LNCaP clone FGC (cell line): ENCODE measurements around the gene SPEN.

Experiments
- DNase-seq: peaks from one replicate; pipeline ENCODE4 v3.0.0-alpha.2; 2011; ENCODE audit warnings: low read depth
- H3K4me3 ChIP-seq: 2 replicates; pipeline ENCODE4 v1.5.1; 2011; ENCODE audit warnings: mild to moderate bottlenecking, low read depth, low read length, control low read depth
- CTCF ChIP-seq: IDR thresholded peaks from 2 replicates; pipeline ENCODE4 v1.5.1; 2012; ENCODE audit warnings: mild to moderate bottlenecking; ENCODE audit not compliant: control insufficient read depth, insufficient read depth; ENCODE audit errors: extremely low read depth

Gene SPEN

GRCh38 chr1:15847893-15848142, 311 bp downstream of the SPEN start:
- no peak for DNase-seq
- no peak for TF ChIP-seq CTCF
- H3K4me3 ChIP-seq, result peak overlapping the region; percentile 78

- H3K4me3 ChIP-seq, result peak overlapping the region; percentile 78
- DNase-seq, result no peak
- TF ChIP-seq CTCF, result no peak
Observed at GRCh38 chr1:15848143-15848928, 829 bp downstream of the SPEN start.

- TF ChIP-seq CTCF, result no peak
- peak; percentile 65 for DNase-seq
Observed at GRCh38 chr1:15848929-15849774, 1.6 kb downstream of the SPEN start.

GRCh38 chr1:15849775-15850324, 2.3 kb downstream of the SPEN start:
- H3K4me3 ChIP-seq, result peak overlapping the region; percentile 78
- peak; percentile 44 for DNase-seq
- TF ChIP-seq CTCF, result no peak

More at GRCh38 chr1:15848929-15849774, 1.6 kb downstream of the SPEN start:
- peak overlapping the region; percentile 78 for H3K4me3 ChIP-seq

- no peak for DNase-seq
- peak overlapping the region; percentile 78 for H3K4me3 ChIP-seq
- TF ChIP-seq CTCF, result no peak
Observed at GRCh38 chr1:15850471-15851001, 3.0 kb downstream of the SPEN start.

- no peak for TF ChIP-seq CTCF
- no peak for DNase-seq
- H3K4me3 ChIP-seq, result peak overlapping the region; percentile 78
Observed at GRCh38 chr1:15851210-15852035, 3.9 kb downstream of the SPEN start.
